Rectal smooth muscle tissue (tissue), 1 donor: ENCODE measurements around the gene ING3.

Experiments used
- H3K27ac ChIP-seq: one replicate; pipeline ENCODE4 v1.7.0; 2013; ENCODE audit warnings: low read depth, low read length, inconsistent platforms
- H3K27me3 ChIP-seq: one replicate; pipeline ENCODE4 v1.7.0; 2013; ENCODE audit warnings: low read length; ENCODE audit not compliant: control insufficient read depth, insufficient read depth
- H3K36me3 ChIP-seq: one replicate; pipeline ENCODE4 v1.7.0; 2013; ENCODE audit warnings: low read length; ENCODE audit not compliant: control insufficient read depth, insufficient read depth
- H3K4me1 ChIP-seq: one replicate; pipeline ENCODE4 v1.7.0; 2013; ENCODE audit warnings: low read length; ENCODE audit not compliant: control insufficient read depth, insufficient read depth
- H3K4me3 ChIP-seq: one replicate; pipeline ENCODE4 v1.7.0; 2013; ENCODE audit warnings: low read length
- H3K9ac ChIP-seq: one replicate; pipeline ENCODE4 v1.7.0; 2013; ENCODE audit warnings: low read length

ING3 gene

GRCh38 chr7:120933475-120933874 lies 17.1 kb upstream of the ING3 start:
- H3K27ac ChIP-seq: no peak overlapping the region
- H3K36me3 ChIP-seq: no peaks in the 10 kb centered on the region
- H3K27me3 ChIP-seq: no peaks in the 10 kb centered on the region
- no peak overlapping the region for H3K4me3 ChIP-seq
- H3K9ac ChIP-seq: no peak overlapping the region
- H3K4me1 ChIP-seq: no peaks in the 10 kb centered on the region

DNA sequence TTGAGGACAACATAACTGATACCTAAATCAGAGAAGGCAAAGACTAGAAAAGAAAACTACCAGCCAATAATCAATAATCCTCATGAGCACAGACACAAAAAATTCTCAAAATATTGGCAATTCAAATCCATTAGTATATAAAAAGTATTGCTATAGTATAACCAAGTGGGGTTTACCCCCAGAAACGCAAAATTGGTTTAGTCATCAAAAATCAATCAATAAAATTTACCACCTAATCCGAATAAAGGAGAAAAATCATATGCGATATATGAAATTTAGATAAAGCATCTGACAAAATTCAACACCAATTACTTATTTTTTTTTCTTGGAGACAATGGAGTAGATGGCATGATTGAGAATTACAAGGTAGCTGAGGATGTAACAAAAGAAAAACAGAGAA lies 11.2 kb upstream of the ING3 start:
- Histone ChIP-seq H3K4me3 (no peak overlapping the region), H3K9ac (no peak overlapping the region), H3K4me1 (no peaks in the 10 kb centered on the region), H3K27me3 (no peaks in the 10 kb centered on the region), H3K27ac (no peak overlapping the region), H3K36me3 (no peaks in the 10 kb centered on the region)

- no peak overlapping the region for H3K27ac ChIP-seq
- H3K9ac ChIP-seq: no peak overlapping the region
- H3K4me1 ChIP-seq: no peaks in the 10 kb centered on the region
- H3K4me3 ChIP-seq: no peak overlapping the region
- no peaks in the 10 kb centered on the region for H3K36me3 ChIP-seq
- H3K27me3 ChIP-seq: no peaks in the 10 kb centered on the region
Measured at GRCh38 chr7:120941064-120941463, 9.5 kb upstream of the ING3 start.

- no peaks in the 10 kb centered on the region for H3K27me3 ChIP-seq
- no peaks in the 10 kb centered on the region for H3K4me1 ChIP-seq
- H3K9ac ChIP-seq: no peak overlapping the region
- H3K4me3 ChIP-seq: no peak overlapping the region
- H3K36me3 ChIP-seq: no peaks in the 10 kb centered on the region
- no peak overlapping the region for H3K27ac ChIP-seq
Measured at GRCh38 chr7:120941856-120942255, 8.7 kb upstream of the ING3 start.

GRCh38 chr7:120942861-120943260 lies 7.7 kb upstream of the ING3 start:
- H3K27ac ChIP-seq: no peak overlapping the region
- H3K27me3 ChIP-seq: no peaks in the 10 kb centered on the region
- H3K4me3 ChIP-seq: no peak overlapping the region
- no peaks in the 10 kb centered on the region for H3K36me3 ChIP-seq
- H3K4me1 ChIP-seq: no peaks in the 10 kb centered on the region
- H3K9ac ChIP-seq: no peak overlapping the region

- Histone ChIP-seq H3K4me1 (peaks cover 2% of the 10 kb centered on the region), H3K27me3 (no peaks in the 10 kb centered on the region), H3K4me3 (no peak overlapping the region), H3K9ac (no peak overlapping the region), H3K27ac (no peak overlapping the region), H3K36me3 (no peaks in the 10 kb centered on the region)
Measured at GRCh38 chr7:120944826-120945562, 5.6 kb upstream of the ING3 start.

DNA sequence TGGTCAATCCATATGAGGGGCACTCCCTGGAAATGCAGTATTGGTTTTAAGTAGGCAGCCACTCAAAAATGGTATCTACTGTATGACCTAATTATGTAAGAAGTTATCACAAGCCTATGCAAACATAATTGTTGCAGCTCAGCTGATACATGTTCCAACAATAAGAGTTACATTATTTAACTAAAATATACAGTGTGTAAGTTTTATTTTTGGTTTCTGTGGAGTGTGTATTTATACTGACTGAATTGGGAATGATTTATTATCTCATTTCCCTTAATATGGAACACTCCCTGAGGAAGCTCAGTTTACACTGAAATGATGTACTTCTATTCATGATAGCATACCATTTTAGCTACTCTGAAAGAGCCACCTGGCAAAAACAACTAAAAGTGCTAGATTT lies 2.6 kb upstream of the ING3 start:
- H3K4me1 ChIP-seq: peaks cover 4% of the 10 kb centered on the region
- no peaks in the 10 kb centered on the region for H3K36me3 ChIP-seq
- no peak overlapping the region for H3K27ac ChIP-seq
- H3K4me3 ChIP-seq: no peak overlapping the region
- H3K9ac ChIP-seq: no peak overlapping the region
- no peaks in the 10 kb centered on the region for H3K27me3 ChIP-seq

- peak overlapping the region; percentile 75 for H3K4me3 ChIP-seq
- H3K36me3 ChIP-seq: no peaks in the 10 kb centered on the region
- H3K27ac ChIP-seq: no peak overlapping the region
Measured at GRCh38 chr7:120949393-120949911, 1.1 kb upstream of the ING3 start.

DNA sequence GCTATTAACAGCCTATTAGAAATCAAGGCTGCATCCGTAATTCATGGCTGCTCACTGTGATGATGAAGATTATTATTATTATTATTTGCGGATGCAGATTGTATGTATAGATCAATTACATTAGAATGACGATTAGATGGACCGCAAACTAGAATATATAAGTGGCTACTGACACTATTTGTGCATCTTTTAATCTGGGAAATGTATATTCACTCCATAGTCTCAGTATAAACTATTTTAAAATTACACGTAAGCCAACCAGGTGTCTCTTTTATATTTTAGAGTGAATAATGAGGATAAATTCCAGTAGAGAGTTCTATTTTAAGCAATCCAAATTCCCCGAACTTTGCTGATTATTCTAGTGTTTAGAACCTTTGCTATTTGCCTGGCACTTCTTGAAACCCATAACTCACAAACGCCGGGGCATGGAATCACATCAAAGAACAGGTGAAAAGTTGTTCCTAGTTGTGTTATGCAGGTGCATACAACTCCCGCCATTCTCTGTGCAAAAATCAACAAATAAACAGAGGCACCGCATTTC lies 509 bp upstream of the ING3 start:
- Histone ChIP-seq H3K27me3 (no peaks in the 10 kb centered on the region), H3K9ac (no peak overlapping the region), H3K4me1 (peaks cover 4% of the 10 kb centered on the region), H3K27ac (peak overlapping the region; percentile 59), H3K36me3 (no peaks in the 10 kb centered on the region), H3K4me3 (peak overlapping the region; percentile 75)

More at GRCh38 chr7:120949393-120949911, 1.1 kb upstream of the ING3 start:
- Histone ChIP-seq H3K4me1 (peaks cover 4% of the 10 kb centered on the region), H3K27me3 (no peaks in the 10 kb centered on the region), H3K9ac (no peak overlapping the region)

- Histone ChIP-seq H3K36me3 (peaks cover 5% of the 10 kb centered on the region), H3K9ac (peak overlapping the region; percentile 58), H3K4me3 (peak overlapping the region; percentile 74), H3K27me3 (no peaks in the 10 kb centered on the region), H3K27ac (peak overlapping the region; percentile 99), H3K4me1 (peaks cover 4% of the 10 kb centered on the region)
Measured at GRCh38 chr7:120951309-120951699, 727 bp downstream of the ING3 start.

DNA sequence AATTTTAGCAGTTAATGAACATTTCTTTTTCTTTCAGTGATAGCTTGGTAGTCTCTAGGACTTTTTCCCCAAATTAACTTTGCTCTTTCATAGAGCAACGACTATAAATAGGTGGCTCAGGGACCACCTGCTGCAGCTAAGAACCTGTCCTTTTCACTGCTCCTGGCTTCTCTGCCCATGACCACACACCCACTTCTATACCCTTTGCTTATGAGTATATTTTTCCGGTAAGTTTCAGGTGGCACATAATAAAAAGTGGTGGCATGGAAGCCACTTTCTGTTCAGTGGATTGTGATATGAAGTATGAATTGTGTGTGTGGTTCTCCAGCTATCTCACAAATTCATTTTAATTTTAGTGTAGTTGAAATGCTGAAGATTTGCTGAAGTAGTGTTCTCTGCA lies 1.2 kb downstream of the ING3 start:
- Histone ChIP-seq H3K4me1 (peaks cover 4% of the 10 kb centered on the region), H3K4me3 (no peak overlapping the region), H3K9ac (no peak overlapping the region), H3K27me3 (no peaks in the 10 kb centered on the region), H3K27ac (no peak overlapping the region), H3K36me3 (peaks cover 5% of the 10 kb centered on the region)

- Histone ChIP-seq H3K9ac (no peak overlapping the region), H3K27ac (no peak overlapping the region), H3K27me3 (no peaks in the 10 kb centered on the region), H3K36me3 (peaks cover 5% of the 10 kb centered on the region), H3K4me3 (no peak overlapping the region), H3K4me1 (peaks cover 2% of the 10 kb centered on the region)
Measured at GRCh38 chr7:120955577-120956149, 5.1 kb downstream of the ING3 start.
